Activated gamma-delta T cell treated with Interleukin-2 at 50 U/mL for 16 hours (primary cell): ENCODE results near the gene SREBF2.

Experiments used
- DNase-seq: peaks from one replicate; pipeline ENCODE4 v3.0.0-alpha.2; 2020

The SREBF2 gene

GRCh38 chr22:41949297-41949965, 116.5 kb downstream of the SREBF2 start:
- DNase-seq: no peak

DNA sequence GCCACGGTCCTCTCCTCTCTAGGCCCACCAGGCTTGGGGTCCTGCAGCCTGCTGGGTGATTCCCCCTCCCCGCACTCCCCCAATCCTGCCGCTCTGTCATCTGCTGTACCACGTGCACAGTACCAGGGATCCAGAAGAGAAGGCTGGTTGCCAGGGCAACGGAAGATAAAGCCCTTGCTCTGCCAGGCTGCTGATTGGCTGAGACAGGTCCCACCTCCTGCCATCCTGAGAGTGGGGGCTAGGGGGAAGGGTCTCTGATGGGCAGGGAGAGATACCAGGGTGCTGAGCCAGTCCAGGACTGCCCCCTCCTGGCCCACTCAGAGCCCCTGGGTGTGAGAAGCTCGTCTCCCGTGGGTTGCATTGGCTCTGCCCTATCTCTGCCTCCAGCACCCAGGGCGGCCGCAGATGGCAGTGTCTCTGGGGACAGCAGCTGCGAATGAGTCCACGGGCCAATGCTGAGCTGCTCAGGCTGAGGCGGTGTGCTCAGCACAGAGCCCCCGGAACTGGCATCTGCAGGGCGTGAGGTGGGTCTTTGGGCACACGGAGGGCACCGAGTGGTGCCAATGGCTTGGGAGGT, 119.1 kb downstream of the SREBF2 start, which contains the start of gene SMIM45:
TSS of gene SMIM45 (plus strand) at position 253 of the 577 bp plus-strand sequence.
- no peak for DNase-seq

- no peak for DNase-seq
Observed at GRCh38 chr22:41952713-41953112, 119.8 kb downstream of the SREBF2 start.
